ENCODE results near the gene PLEKHG1.

DNA sequence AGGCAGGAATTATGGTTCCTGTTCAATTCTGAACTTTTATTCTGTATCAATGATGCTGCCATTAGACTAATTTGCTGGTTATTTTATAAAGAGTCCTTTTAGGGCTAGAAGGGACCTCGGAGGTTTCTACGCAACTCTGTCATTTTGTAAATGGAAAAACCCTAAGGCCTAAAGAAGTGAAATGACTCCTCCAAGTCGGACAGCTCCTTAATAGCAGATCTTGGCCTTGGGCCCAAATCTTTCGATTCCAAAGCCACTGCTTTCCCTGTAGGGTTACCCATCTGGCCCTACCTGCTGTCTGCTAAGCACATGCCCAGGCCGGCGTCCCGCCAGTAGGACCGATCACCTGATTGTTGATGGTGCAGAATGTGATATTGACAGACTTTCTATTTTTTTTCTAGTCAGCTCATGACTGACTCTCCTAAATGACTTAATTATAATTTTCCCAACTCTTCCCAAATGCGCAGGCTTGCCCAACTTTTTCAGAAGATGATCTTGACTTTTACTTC is 40.2 kb downstream of the PLEKHG1 start:
- TF ChIP-seq, protein P1, sequence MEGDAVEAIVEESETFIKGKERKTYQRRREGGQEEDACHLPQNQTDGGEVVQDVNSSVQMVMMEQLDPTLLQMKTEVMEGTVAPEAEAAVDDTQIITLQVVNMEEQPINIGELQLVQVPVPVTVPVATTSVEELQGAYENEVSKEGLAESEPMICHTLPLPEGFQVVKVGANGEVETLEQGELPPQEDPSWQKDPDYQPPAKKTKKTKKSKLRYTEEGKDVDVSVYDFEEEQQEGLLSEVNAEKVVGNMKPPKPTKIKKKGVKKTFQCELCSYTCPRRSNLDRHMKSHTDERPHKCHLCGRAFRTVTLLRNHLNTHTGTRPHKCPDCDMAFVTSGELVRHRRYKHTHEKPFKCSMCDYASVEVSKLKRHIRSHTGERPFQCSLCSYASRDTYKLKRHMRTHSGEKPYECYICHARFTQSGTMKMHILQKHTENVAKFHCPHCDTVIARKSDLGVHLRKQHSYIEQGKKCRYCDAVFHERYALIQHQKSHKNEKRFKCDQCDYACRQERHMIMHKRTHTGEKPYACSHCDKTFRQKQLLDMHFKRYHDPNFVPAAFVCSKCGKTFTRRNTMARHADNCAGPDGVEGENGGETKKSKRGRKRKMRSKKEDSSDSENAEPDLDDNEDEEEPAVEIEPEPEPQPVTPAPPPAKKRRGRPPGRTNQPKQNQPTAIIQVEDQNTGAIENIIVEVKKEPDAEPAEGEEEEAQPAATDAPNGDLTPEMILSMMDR (IDR thresholded peaks at IDR 0.05) = no peak
- TF ChIP-seq POLR2A (IDR thresholded peaks at IDR 0.05) = no peak

Data from thyroid gland (tissue), 4 donors.